ENCODE measurements around the gene CDC34. TPM values are rescaled to one million over a fixed set of nuclear protein-coding genes. Genes with fewer than 3 reads are reported as not detected.

Gene CDC34
- polyA plus RNA-seq, 2 of the 4 experiments (the other 2 are of a cell fraction): 37.4 to 62.6 TPM

- Histone ChIP-seq H3K27ac (peak overlapping the region; percentile 98 to 100), H3K4me2 (peak overlapping the region; percentile 96), H3K4me1 (peaks cover 34% of the 10 kb centered on the region), H3K9me3 (no peaks in the 10 kb centered on the region), H3K4me3 (peak overlapping the region; percentile 87)
- TF ChIP-seq HMGXB4 (CRISPR knock-in tag; IDR thresholded peaks at IDR 0.05; ENCODE audit: borderline replicate concordance) (no peak), JUN (IDR thresholded peaks at IDR 0.05) (no peak), CTCF (IDR thresholded peaks at IDR 0.05) (peak; percentile 35), POLR2AphosphoS2 (conservative IDR thresholded peaks at IDR 0.05; ENCODE audit: low read length) (no peak), SMC3 (IDR thresholded peaks at IDR 0.05) (peak; percentile 32; the same call in 2 of the 3 replicates), RAD21 (conservative IDR thresholded peaks at IDR 0.05 in 1 of 2, IDR thresholded peaks at IDR 0.05 in 1 of 2) (peak; percentile 6 to 33; a peak in 1 of 5 replicates), KDM1A (IDR thresholded peaks at IDR 0.05; ENCODE audit: low read depth) (no peak)
- CTCF ChIA-PET: interaction anchor here (1.0 to 2.8 kb wide), 16 partner anchors 8 to 91 kb away, joined by 3 to 16 read pairs (median 6); partner anchors contain the start of genes BSG, GZMM and TPGS1
- under 1% methylated on average over 20 of the region's 47 CpGs for WGBS (ENCODE audit: missing lambda C conversion rate)
- peak; percentile 36 to 54; a peak in 5 of 6 replicates for ATAC-seq
- DNase-seq (ENCODE audit: low read depth in 1 of 2, low spot score in 1 of 2): peak; percentile 38 to 63
- no peak for FAIRE-seq
- POLR2A ChIA-PET: interaction anchor here (0.6 to 2.0 kb wide), 3 partner anchors 26 to 63 kb away, joined by 5 to 7 read pairs (median 6); partner anchors contain the start of genes BSG and TPGS1
Measured at GRCh38 chr19:532561-533363, 1.2 kb downstream of the CDC34 start.

- ChIA-PET POLR2A (no interaction called here), CTCF (interaction anchor here (1.0 to 2.8 kb wide), 14 partner anchors 9 to 91 kb away, joined by 3 to 16 read pairs (median 6); partner anchors contain the start of genes GZMM and TPGS1)
- no peak for FAIRE-seq
Measured at GRCh38 chr19:533364-534058, 2.0 kb downstream of the CDC34 start.

GRCh38 chr19:534088-534487, 2.5 kb downstream of the CDC34 start:
- no peak overlapping the region for H3K4me3 ChIP-seq
- POLR2A ChIA-PET: no interaction called here
- no peak for DNase-seq (ENCODE audit: low read depth in 1 of 2, low spot score in 1 of 2)
- no peak for TF ChIP-seq POLR2AphosphoS2 (conservative IDR thresholded peaks at IDR 0.05; ENCODE audit: low read length)
- TF ChIP-seq CTCF (IDR thresholded peaks at IDR 0.05): no peak
- TF ChIP-seq RARB (CRISPR knock-in tag; IDR thresholded peaks at IDR 0.05): no peak
- TF ChIP-seq ZFP36 (IDR thresholded peaks at IDR 0.05; ENCODE audit: borderline replicate concordance, partially characterized antibody): no peak
- no peak for TF ChIP-seq CHD2 (IDR thresholded peaks at IDR 0.05; ENCODE audit: low read length, partially characterized antibody)
- TF ChIP-seq RFX5 (IDR thresholded peaks at IDR 0.05): no peak
- TF ChIP-seq BCL3 (IDR thresholded peaks at IDR 0.05): no peak
- TF ChIP-seq EHF (CRISPR knock-in tag; IDR thresholded peaks at IDR 0.05): no peak
- no peak for TF ChIP-seq RCOR1 (IDR thresholded peaks at IDR 0.05; ENCODE audit: low read depth, low read length)
- no peak for TF ChIP-seq HOXB13 (CRISPR knock-in tag; IDR thresholded peaks at IDR 0.05; ENCODE audit: low read depth)
- no peak for TF ChIP-seq CHD4 (IDR thresholded peaks at IDR 0.05; ENCODE audit: borderline replicate concordance)
- no peak for TF ChIP-seq TFCP2L1 (CRISPR knock-in tag; IDR thresholded peaks at IDR 0.05)
- no peak for TF ChIP-seq NPAS2 (CRISPR knock-in tag; IDR thresholded peaks at IDR 0.05; ENCODE audit: borderline replicate concordance)
- WGBS (ENCODE audit: missing lambda C conversion rate): 53% methylated on average over 8 of the region's 14 CpGs
- H3K27ac ChIP-seq: peak overlapping the region in 1 of 2 experiments; percentile 98; a peak in 2 of 6 replicates
- no peak for FAIRE-seq
- ATAC-seq: no peak
- H3K4me2 ChIP-seq: peak overlapping the region; percentile 96
- CTCF ChIA-PET: interaction anchor here (1.0 to 2.5 kb wide), 3 partner anchors 10 to 43 kb away, joined by 3 to 11 read pairs (median 6); partner anchors contain the start of gene TPGS1
- no peaks in the 10 kb centered on the region for H3K9me3 ChIP-seq
- H3K4me1 ChIP-seq: peaks cover 29% of the 10 kb centered on the region

More at GRCh38 chr19:533364-534058, 2.0 kb downstream of the CDC34 start:
- TF ChIP-seq EHF (CRISPR knock-in tag; IDR thresholded peaks at IDR 0.05): no peak
- H3K4me2 ChIP-seq: peak overlapping the region; percentile 96
- H3K27ac ChIP-seq: peak overlapping the region; percentile 98 to 100
- no peak for ATAC-seq
- peaks cover 30% of the 10 kb centered on the region for H3K4me1 ChIP-seq
- 84% methylated on average over 8 of the region's 25 CpGs for WGBS (ENCODE audit: missing lambda C conversion rate)
- no peaks in the 10 kb centered on the region for H3K9me3 ChIP-seq
- H3K4me3 ChIP-seq: peak overlapping the region; percentile 87
- no peak for DNase-seq (ENCODE audit: low read depth in 1 of 2, low spot score in 1 of 2)
